Measurements from ENCODE around the gene FBLN5.
A peak's percentile ranks its signal among the peaks of the same experiment; 100 is the strongest.

FBLN5 gene

DNA sequence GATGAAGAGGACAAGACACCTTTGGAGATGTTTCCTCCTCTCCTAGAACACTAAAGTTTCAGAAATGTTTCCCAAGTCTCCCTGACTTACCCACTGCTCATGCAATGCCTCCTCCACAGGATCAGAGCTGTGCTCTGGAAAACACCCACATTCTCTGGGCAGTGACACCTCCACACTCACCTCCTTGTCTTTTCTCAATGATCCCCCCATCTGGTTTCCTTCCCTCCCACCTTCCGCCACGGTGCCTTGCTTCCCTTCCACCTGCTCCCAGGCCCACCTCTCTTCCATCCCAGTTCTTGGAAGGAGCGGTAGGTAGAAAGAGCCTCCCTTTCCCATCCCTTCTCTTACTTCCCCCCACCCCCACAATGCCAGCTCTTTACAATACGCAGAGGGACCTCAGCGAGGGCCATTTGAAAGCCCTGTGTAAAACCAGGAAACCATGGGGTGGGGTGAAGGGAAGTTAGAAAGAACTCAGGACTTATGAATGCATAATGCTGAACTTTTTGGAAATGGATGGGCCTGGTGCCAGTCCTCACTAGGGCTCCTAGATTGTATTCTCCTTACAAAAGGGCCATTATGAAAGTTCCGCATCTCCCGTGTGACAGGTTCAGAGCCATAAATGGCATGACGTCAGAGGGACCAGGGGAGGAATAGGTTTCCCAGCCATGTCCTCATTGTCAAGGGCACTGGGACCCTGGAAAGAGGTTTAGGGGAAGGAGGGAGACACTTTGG, 12.8 kb downstream of the FBLN5 start:
- DNase-seq (ENCODE audit: low read depth) = no peak
- no peak overlapping the region for H3K4me3 ChIP-seq (replicated peaks; ENCODE audit: low read depth, low read length)
- TF ChIP-seq, protein P1, sequence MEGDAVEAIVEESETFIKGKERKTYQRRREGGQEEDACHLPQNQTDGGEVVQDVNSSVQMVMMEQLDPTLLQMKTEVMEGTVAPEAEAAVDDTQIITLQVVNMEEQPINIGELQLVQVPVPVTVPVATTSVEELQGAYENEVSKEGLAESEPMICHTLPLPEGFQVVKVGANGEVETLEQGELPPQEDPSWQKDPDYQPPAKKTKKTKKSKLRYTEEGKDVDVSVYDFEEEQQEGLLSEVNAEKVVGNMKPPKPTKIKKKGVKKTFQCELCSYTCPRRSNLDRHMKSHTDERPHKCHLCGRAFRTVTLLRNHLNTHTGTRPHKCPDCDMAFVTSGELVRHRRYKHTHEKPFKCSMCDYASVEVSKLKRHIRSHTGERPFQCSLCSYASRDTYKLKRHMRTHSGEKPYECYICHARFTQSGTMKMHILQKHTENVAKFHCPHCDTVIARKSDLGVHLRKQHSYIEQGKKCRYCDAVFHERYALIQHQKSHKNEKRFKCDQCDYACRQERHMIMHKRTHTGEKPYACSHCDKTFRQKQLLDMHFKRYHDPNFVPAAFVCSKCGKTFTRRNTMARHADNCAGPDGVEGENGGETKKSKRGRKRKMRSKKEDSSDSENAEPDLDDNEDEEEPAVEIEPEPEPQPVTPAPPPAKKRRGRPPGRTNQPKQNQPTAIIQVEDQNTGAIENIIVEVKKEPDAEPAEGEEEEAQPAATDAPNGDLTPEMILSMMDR (IDR thresholded peaks at IDR 0.05; ENCODE audit: low read length, missing control alignments) = no peak

DNA sequence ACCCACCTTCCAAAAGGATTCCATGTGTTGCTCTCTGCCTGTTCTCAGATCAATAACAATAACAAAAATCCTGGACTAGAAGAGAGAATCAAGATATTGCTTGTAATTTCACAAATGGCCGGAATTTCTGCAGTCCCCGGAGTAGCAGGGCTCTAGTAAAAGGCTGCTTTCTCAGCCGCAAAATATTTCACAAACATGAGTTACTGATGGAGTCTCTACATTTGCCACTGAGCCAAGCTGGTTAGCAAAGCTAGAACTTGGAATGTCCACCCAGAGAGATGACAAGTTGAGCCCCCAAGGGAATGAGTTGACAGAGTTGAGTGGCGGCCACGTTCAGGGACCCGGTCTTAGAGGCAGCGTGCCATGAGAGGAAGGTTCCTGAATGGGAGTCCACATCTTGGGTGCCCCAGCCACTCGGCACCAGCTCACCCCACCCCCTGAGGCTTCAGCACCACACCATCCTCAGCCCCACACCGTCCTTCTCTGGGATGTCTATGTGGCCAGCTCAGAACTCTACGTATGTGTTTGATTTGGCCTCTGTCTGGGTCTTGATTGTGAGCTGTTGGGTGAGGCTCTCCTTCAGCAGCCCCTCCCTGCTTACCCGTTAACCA, 15.9 kb downstream of the FBLN5 start:
- no peak for DNase-seq (ENCODE audit: low read depth)
- TF ChIP-seq, protein P1 (IDR thresholded peaks at IDR 0.05; ENCODE audit: low read length, missing control alignments) = no peak

DNA sequence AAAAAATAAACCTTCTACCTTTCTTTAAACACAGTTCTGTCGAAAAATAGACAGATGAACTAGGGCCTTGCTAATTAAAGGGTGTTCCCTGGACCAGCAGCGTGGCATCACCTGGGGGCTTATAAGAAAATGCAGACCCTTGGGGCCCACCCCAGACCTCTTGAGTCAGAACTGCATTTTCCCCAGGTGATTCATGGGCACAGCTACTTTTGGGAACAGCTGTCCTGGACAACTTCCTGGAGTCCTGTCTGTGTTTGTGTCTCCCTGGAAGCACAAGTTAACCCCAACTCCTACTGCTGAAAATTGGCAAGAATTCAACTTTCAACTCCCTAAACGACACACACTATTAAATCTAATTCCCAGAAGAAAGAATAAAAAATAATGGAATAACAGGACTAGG, 17.8 kb downstream of the FBLN5 start:
- TF ChIP-seq, protein P1 (IDR thresholded peaks at IDR 0.05; ENCODE audit: low read length, missing control alignments) = no peak
- DNase-seq (ENCODE audit: low read depth) = peak; percentile 53
- no peak overlapping the region for H3K4me3 ChIP-seq (replicated peaks; ENCODE audit: low read depth, low read length)

More for the DNA sequence above, 15.9 kb downstream of the FBLN5 start:
- no peak overlapping the region for H3K4me3 ChIP-seq (replicated peaks; ENCODE audit: low read depth, low read length)

DNA sequence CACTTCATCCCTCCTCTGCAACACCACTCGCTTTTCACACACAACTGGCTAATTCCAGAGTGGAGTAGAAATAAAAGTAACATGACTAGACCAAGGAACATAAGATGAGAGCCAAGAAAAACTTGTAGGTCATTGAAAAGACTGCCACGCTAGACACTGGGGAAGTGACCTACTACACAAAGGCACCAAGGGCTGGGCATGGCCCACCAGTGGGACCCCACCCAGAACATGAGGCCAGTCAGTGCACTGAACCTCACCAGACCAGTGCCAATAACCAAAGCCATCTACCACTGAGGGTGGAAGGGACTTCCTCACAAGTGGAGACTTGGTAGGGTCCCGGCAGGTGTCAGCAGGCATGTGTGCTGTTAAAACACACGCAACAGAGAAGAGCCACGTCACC, 19.7 kb downstream of the FBLN5 start:
- H3K4me3 ChIP-seq (replicated peaks; ENCODE audit: low read depth, low read length) = no peak overlapping the region
- no peak for DNase-seq (ENCODE audit: low read depth)
- TF ChIP-seq, protein P1 (IDR thresholded peaks at IDR 0.05; ENCODE audit: low read length, missing control alignments) = no peak

DNA sequence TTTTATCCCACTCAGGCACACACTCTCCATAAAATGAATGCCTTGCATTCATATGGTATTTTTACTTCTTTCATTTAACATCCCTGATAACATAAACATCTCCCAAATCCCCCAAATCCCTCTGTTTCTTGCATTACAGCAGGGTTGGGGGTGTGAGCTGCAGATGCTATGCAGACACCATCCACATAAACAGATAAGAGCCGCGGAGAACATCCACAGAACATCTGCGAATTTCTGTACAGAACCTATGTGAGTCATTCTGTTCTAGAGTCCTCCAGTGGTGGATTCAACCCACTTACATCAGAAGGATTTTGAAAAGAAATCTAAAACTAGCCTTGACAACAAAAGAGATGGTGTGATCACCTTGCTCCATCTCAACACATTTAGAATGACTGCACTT, 20.3 kb downstream of the FBLN5 start:
- DNase-seq (ENCODE audit: low read depth) = peak; percentile 17
- no peak overlapping the region for H3K4me3 ChIP-seq (replicated peaks; ENCODE audit: low read depth, low read length)
- TF ChIP-seq, protein P1 (IDR thresholded peaks at IDR 0.05; ENCODE audit: low read length, missing control alignments) = no peak

DNA sequence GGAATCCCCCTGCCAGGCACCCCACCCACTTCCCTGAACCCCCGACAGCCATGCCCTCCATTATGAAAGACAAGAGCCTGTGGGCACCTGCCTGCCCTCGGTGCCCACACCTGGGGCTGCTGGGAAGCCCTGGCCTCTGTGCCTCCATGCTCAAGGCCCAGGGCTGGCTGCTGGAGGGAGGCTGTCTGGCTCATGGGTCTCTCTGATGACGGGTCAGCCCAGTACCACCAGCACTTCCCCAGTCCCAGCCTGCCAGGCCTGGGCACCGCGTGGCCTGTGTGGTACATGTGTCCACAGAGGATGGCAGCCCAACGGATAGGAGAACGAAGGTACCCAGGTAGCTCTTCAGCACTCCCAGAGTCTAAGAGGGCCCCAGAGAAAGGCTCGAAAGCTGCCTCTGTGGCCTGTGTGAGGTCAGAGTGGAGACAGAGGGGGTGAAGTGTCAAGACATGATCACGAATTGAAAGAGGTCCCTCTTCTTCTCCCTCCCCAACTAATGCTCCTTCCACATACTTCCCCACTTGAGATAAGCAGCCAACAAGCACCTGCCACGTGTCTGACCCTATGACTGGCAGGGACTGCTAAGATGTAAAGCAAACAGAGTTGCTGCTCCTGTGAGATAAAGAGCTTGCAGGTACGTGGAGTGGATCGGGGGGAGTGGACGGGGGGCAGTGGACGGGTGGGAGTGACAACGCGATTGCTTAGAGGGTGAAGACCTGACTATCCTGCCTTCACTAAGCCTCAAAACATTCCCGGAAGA, 21.2 kb downstream of the FBLN5 start:
- H3K4me3 ChIP-seq (replicated peaks; ENCODE audit: low read depth, low read length) = no peak overlapping the region
- no peak for DNase-seq (ENCODE audit: low read depth)
- TF ChIP-seq, protein P1 (IDR thresholded peaks at IDR 0.05; ENCODE audit: low read length, missing control alignments) = no peak

All from fibroblast of pulmonary artery (primary cell).